Activated CD8-positive, alpha-beta T cell treated with anti-CD3 and anti-CD28 coated beads for 36 hours (primary cell): ENCODE measurements around the gene ITGB6. TPM values are rescaled to one million over a fixed set of nuclear protein-coding genes. Genes with fewer than 3 reads are reported as not detected.

Experiments
- ATAC-seq: fragments of 200-7000 bp; cut with Tn5 transposase; one replicate; pipeline ENCODE4 v1.10.0; 2021; ENCODE audit warnings: mild to moderate bottlenecking, moderate library complexity
- CTCF ChIA-PET: fragments of 350-600 bp; sonication (Branson Sonifier 250); formaldehyde crosslinking; loops from one replicate; lab custom pipeline; 2021; ENCODE audit warnings: antibody characterized with exemption; lab: Charles Lee
- POLR2A ChIA-PET: fragments of 350-600 bp; sonication (Branson Sonifier 250); formaldehyde crosslinking; loops from one replicate; lab custom pipeline; 2021; ENCODE audit warnings: antibody characterized with exemption; lab: Charles Lee
- DNase-seq: peaks from one replicate; pipeline ENCODE4 v3.0.0-alpha.2; 2020
- H3K27ac Mint-ChIP-seq: one replicate; pipeline ENCODE4 v1.8.0; 2021; ENCODE audit warnings: mild to moderate bottlenecking, mixed read lengths
- H3K27me3 Mint-ChIP-seq: one replicate; pipeline ENCODE4 v1.8.0; 2021; ENCODE audit warnings: mixed read lengths
- H3K36me3 Mint-ChIP-seq: one replicate; pipeline ENCODE4 v1.8.0; 2021; ENCODE audit warnings: low read depth, mixed read lengths
- H3K4me1 Mint-ChIP-seq: one replicate; pipeline ENCODE4 v1.8.0; 2021; ENCODE audit warnings: low read depth, mixed read lengths
- H3K4me3 Mint-ChIP-seq: one replicate; pipeline ENCODE4 v1.8.0; 2021; ENCODE audit warnings: mild to moderate bottlenecking, moderate library complexity, mixed read lengths
- H3K9me3 Mint-ChIP-seq: one replicate; pipeline ENCODE4 v1.8.0; 2021; ENCODE audit warnings: mixed read lengths
- CTCF ChIP-seq: fragments of 200-600 bp; IDR thresholded peaks from one replicate; pipeline ENCODE4 v1.8.0; 2022; ENCODE audit warnings: antibody characterized with exemption, mild to moderate bottlenecking
- intact Hi-C: fragments of 100-400 bp; cut with micrococcal nuclease; formaldehyde crosslinking; loops from one replicate; pipeline ENCODE4 v1.10.0; 2022
- total RNA-seq, 2 experiments: library from RNA; stranded (reverse); gene quantifications; one replicate each; pipeline ENCODE4 v1.2.3, GENCODE V29; 2021

ITGB6 gene
- total RNA-seq, 2 experiments from 2014 or later: not detected

GRCh38 chr2:160226367-160226766, 26.3 kb upstream of the ITGB6 start:
- intact Hi-C loops: no loop called here
- Mint-ChIP-seq H3K9me3 (no peaks in the 10 kb centered on the region), H3K27ac (no peak overlapping the region), H3K36me3 (no peaks in the 10 kb centered on the region), H3K4me3 (no peak overlapping the region), H3K27me3 (peaks cover 15% of the 10 kb centered on the region), H3K4me1 (peaks cover 28% of the 10 kb centered on the region)
- DNase-seq: no peak
- ATAC-seq: no peak
- TF ChIP-seq CTCF: no peak
- POLR2A ChIA-PET: interaction anchor here (0.5 to 1.4 kb wide), 3 partner anchors 14 to 81 kb away, joined by 3 read pairs; no protein-coding TSS in a partner anchor
- CTCF ChIA-PET: interaction anchor here (0.8 to 1.8 kb wide), 5 partner anchors 15 to 440 kb away, joined by 3 to 4 read pairs (median 3); no protein-coding TSS in a partner anchor

GRCh38 chr2:160225722-160226121, 25.6 kb upstream of the ITGB6 start:
- Mint-ChIP-seq H3K27ac (no peak overlapping the region), H3K9me3 (no peaks in the 10 kb centered on the region), H3K4me3 (no peak overlapping the region), H3K4me1 (peaks cover 34% of the 10 kb centered on the region), H3K36me3 (no peaks in the 10 kb centered on the region), H3K27me3 (peaks cover 15% of the 10 kb centered on the region)
- no peak for ATAC-seq
- ChIA-PET POLR2A (interaction anchor here (0.5 to 1.2 kb wide), 2 partner anchors 80 kb away, joined by 3 read pairs; no protein-coding TSS in a partner anchor), CTCF (interaction anchor here (1.1 to 1.8 kb wide), 5 partner anchors 14 to 441 kb away, joined by 3 to 4 read pairs (median 3); no protein-coding TSS in a partner anchor)
- no peak for TF ChIP-seq CTCF
- no peak for DNase-seq
- intact Hi-C loops: no loop called here

DNA sequence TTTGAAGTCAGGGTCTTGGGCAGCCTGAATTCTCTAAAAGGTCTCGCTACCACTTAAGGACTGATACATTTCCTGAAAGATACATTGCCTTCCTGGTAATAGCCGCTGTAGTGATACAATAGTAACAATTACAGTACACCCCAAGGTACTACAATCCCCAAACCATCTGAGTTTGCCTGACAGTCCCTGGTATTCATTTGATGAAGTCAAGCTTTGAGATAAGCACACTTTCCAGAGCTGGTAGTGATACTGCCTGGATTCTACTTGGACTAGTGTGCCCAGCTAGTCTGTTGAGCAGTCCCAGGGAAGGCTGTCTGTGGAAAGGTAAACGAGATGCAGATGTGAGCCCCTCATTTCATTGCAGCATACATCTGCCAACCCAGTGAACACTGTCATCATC, 24.4 kb upstream of the ITGB6 start:
- intact Hi-C loops: no loop called here
- Mint-ChIP-seq H3K9me3 (no peaks in the 10 kb centered on the region), H3K36me3 (no peaks in the 10 kb centered on the region), H3K27ac (no peak overlapping the region), H3K4me3 (no peak overlapping the region), H3K4me1 (peaks cover 44% of the 10 kb centered on the region), H3K27me3 (peaks cover 14% of the 10 kb centered on the region)
- ATAC-seq (no peak), DNase-seq (no peak)
- no peak for TF ChIP-seq CTCF
- POLR2A ChIA-PET: no interaction called here
- CTCF ChIA-PET: interaction anchor here (0.8 kb wide), 1 partner anchor 13 kb away, joined by 3 read pairs; no protein-coding TSS in a partner anchor

GRCh38 chr2:160224060-160224459, 24.0 kb upstream of the ITGB6 start:
- no peak overlapping the region for H3K4me3 Mint-ChIP-seq
- peak overlapping the region; percentile 50 for H3K27ac Mint-ChIP-seq
- H3K4me1 Mint-ChIP-seq: peaks cover 44% of the 10 kb centered on the region

More at GRCh38 chr2:160224060-160224459, 24.0 kb upstream of the ITGB6 start:
- CTCF ChIA-PET: interaction anchor here (0.8 kb wide), 1 partner anchor 13 kb away, joined by 3 read pairs; no protein-coding TSS in a partner anchor
- Mint-ChIP-seq H3K27me3 (peaks cover 12% of the 10 kb centered on the region), H3K9me3 (no peaks in the 10 kb centered on the region), H3K36me3 (no peaks in the 10 kb centered on the region)
- intact Hi-C loops: no loop called here
- DNase-seq (peak; percentile 43), ATAC-seq (peak; percentile 83)
- TF ChIP-seq CTCF: no peak
- POLR2A ChIA-PET: no interaction called here
